ENCODE data around the gene PARP12. TPM values are rescaled to one million over a fixed set of nuclear protein-coding genes. Genes with fewer than 3 reads are reported as not detected.
A peak's percentile ranks its signal among the peaks of the same experiment; 100 is the strongest.

The PARP12 gene
- total and polyA plus RNA-seq, 2 of the 13 experiments (the other 11 are each of a cell fraction or from before 2014, with no cell fraction given): 15.5 to 35.2 TPM

- TF ChIP-seq KDM5B (CRISPR knock-in tag; IDR thresholded peaks at IDR 0.05; ENCODE audit: borderline replicate concordance): no peak
- TF ChIP-seq GATAD1 (CRISPR knock-in tag; IDR thresholded peaks at IDR 0.05): 0 out of 2 replicates have a peak, but pooled peaks have one; percentile 26
- TF ChIP-seq MED8 (CRISPR knock-in tag; IDR thresholded peaks at IDR 0.05; ENCODE audit: insufficient replicate concordance): no peak
- peak; percentile 77 for TF ChIP-seq STAG1 (CRISPR knock-in tag; IDR thresholded peaks at IDR 0.05)
- TF ChIP-seq, protein P1, sequence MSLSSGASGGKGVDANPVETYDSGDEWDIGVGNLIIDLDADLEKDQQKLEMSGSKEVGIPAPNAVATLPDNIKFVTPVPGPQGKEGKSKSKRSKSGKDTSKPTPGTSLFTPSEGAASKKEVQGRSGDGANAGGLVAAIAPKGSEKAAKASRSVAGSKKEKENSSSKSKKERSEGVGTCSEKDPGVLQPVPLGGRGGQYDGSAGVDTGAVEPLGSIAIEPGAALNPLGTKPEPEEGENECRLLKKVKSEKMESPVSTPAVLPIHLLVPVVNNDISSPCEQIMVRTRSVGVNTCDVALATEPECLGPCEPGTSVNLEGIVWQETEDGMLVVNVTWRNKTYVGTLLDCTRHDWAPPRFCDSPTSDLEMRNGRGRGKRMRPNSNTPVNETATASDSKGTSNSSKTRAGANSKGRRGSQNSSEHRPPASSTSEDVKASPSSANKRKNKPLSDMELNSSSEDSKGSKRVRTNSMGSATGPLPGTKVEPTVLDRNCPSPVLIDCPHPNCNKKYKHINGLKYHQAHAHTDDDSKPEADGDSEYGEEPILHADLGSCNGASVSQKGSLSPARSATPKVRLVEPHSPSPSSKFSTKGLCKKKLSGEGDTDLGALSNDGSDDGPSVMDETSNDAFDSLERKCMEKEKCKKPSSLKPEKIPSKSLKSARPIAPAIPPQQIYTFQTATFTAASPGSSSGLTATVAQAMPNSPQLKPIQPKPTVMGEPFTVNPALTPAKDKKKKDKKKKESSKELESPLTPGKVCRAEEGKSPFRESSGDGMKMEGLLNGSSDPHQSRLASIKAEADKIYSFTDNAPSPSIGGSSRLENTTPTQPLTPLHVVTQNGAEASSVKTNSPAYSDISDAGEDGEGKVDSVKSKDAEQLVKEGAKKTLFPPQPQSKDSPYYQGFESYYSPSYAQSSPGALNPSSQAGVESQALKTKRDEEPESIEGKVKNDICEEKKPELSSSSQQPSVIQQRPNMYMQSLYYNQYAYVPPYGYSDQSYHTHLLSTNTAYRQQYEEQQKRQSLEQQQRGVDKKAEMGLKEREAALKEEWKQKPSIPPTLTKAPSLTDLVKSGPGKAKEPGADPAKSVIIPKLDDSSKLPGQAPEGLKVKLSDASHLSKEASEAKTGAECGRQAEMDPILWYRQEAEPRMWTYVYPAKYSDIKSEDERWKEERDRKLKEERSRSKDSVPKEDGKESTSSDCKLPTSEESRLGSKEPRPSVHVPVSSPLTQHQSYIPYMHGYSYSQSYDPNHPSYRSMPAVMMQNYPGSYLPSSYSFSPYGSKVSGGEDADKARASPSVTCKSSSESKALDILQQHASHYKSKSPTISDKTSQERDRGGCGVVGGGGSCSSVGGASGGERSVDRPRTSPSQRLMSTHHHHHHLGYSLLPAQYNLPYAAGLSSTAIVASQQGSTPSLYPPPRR (CRISPR knock-in tag; IDR thresholded peaks at IDR 0.05; ENCODE audit: borderline replicate concordance): no peak
Observed at GRCh38 chr7:140005754-140006503, 56.8 kb downstream of the PARP12 start (continued).

DNA sequence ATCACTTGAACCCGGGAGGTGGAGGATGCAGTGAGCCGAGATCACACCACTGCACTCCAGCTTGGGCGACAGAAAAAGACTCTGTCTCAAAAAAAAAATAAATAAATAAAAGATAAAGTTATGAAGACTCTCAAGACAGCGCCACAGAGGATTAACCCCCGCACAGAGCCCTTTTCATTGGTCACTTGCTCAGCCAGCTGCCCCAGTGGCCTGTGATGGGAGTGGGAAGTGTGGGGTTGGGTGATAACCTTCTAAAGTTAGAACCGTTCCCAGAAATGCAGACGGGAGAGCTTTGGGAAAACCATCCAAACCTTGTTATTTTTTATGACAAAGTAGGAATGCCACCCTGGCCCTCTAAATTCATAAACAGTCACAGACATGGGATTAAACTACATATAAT, 57.4 kb downstream of the PARP12 start:
- ATAC-seq (no peak), DNase-seq (ENCODE audit: low spot score) (no peak), FAIRE-seq (no peak)
- no peak overlapping the region for H2AFZ ChIP-seq (ENCODE audit: low read length)
- POLR2A ChIA-PET: no interaction called here
- no peak overlapping the region for H3K27ac ChIP-seq (ENCODE audit: extremely low read length, insufficient read depth, low read length)
- no peaks in the 10 kb centered on the region for H3K79me2 ChIP-seq (ENCODE audit: insufficient read depth, low read length)
- no peak overlapping the region for H3K4me2 ChIP-seq (ENCODE audit: low read depth, low read length)
- no peaks in the 10 kb centered on the region for H3K36me3 ChIP-seq (replicated peaks in 1 of 2; ENCODE audit: control insufficient read depth in 1 of 2, insufficient read depth in 2 of 2, low read length in 2 of 2)
- H3K4me1 ChIP-seq (ENCODE audit: insufficient read depth, low read length): peaks cover 28% of the 10 kb centered on the region
- TF ChIP-seq NFIB (CRISPR knock-in tag; IDR thresholded peaks at IDR 0.05; ENCODE audit: borderline replicate concordance): no peak
- TF ChIP-seq, protein P2, sequence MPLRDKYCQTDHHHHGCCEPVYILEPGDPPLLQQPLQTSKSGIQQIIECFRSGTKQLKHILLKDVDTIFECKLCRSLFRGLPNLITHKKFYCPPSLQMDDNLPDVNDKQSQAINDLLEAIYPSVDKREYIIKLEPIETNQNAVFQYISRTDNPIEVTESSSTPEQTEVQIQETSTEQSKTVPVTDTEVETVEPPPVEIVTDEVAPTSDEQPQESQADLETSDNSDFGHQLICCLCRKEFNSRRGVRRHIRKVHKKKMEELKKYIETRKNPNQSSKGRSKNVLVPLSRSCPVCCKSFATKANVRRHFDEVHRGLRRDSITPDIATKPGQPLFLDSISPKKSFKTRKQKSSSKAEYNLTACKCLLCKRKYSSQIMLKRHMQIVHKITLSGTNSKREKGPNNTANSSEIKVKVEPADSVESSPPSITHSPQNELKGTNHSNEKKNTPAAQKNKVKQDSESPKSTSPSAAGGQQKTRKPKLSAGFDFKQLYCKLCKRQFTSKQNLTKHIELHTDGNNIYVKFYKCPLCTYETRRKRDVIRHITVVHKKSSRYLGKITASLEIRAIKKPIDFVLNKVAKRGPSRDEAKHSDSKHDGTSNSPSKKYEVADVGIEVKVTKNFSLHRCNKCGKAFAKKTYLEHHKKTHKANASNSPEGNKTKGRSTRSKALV (CRISPR knock-in tag; IDR thresholded peaks at IDR 0.05): no peak
- H3K9me3 ChIP-seq (ENCODE audit: low read length): no peaks in the 10 kb centered on the region
- BruUV-seq (replicated peaks): no TSS peak
- no peaks in the 10 kb centered on the region for H4K20me1 ChIP-seq (ENCODE audit: insufficient read depth, low read length)
- intact Hi-C loops (cut with micrococcal nuclease; ENCODE audit: unreplicated experiment) (loop anchor here (1.0 to 5.0 kb wide), 3 partner anchors 72 to 338 kb away; no protein-coding TSS in a partner anchor), in situ Hi-C loops (cut with HindIII; ENCODE audit: extremely low pct_ligation_motif_present, low pct_unique_long_range_greater_than_20kb) (loop anchor here (10.0 kb wide), 2 partner anchors 391 to 511 kb away; no protein-coding TSS in a partner anchor)
- 52% methylated on average over 7 of the region's 7 CpGs for WGBS (ENCODE audit: low lambda C conversion rate)
- no peak overlapping the region for H3K9ac ChIP-seq (ENCODE audit: insufficient read depth, low read depth, low read length)
- H3K4me3 ChIP-seq (replicated peaks in 1 of 3; ENCODE audit: insufficient read depth in 1 of 3, low read depth in 2 of 3, low read length in 3 of 3): no peak overlapping the region
- H3K27me3 ChIP-seq (ENCODE audit: control insufficient read depth in 1 of 2, insufficient read depth in 2 of 2, low read length in 2 of 2): peaks cover 2 to 8% of the 10 kb centered on the region in 2 experiments; a peak in 4 of 5 replicates
- CTCF ChIA-PET (ENCODE audit: low intra/inter-chr PET ratio, low total read pairs): no interaction called here
